HG03064 (cell line): ENCODE data around the gene SCPEP1.
"Not testable (repeated sequence)": the region's sequence is repeated elsewhere in the genome, so short reads cannot be mapped to it uniquely, and the experiment has no call there.

Source experiments
- ATAC-seq: cut with Tn5 transposase; IDR thresholded peaks from one replicate; pipeline ENCODE4 v1.9.1; 2021; ENCODE audit warnings: low read depth; ENCODE audit not compliant: unreplicated experiment

Gene SCPEP1

GRCh38 chr17:56965241-56965640 is 12.7 kb upstream of the SCPEP1 start:
- ATAC-seq: not testable (repeated sequence)

- not testable (repeated sequence) for ATAC-seq
These were observed 12.2 kb upstream of the SCPEP1 start for GRCh38 chr17:56965681-56966080.

GRCh38 chr17:56966338-56966737 is 11.6 kb upstream of the SCPEP1 start:
- no peak for ATAC-seq

- ATAC-seq: no peak
These were observed 7.0 kb upstream of the SCPEP1 start for GRCh38 chr17:56970974-56971373.

- ATAC-seq: no peak
These were observed 5.7 kb upstream of the SCPEP1 start for GRCh38 chr17:56972111-56972730.

GRCh38 chr17:56973520-56973919 is 4.4 kb upstream of the SCPEP1 start:
- no peak for ATAC-seq

- ATAC-seq: no peak
These were observed 3.9 kb upstream of the SCPEP1 start for GRCh38 chr17:56974055-56974454.

GRCh38 chr17:56975656-56976055 is 2.3 kb upstream of the SCPEP1 start:
- no peak for ATAC-seq

- ATAC-seq: no peak
These were observed 856 bp upstream of the SCPEP1 start for GRCh38 chr17:56976941-56977608.

GRCh38 chr17:56978441-56979090 is 635 bp downstream of the SCPEP1 start:
- no peak for ATAC-seq

GRCh38 chr17:56979091-56979480 is 1.2 kb downstream of the SCPEP1 start:
- ATAC-seq: no peak

GRCh38 chr17:56980526-56980925 is 2.6 kb downstream of the SCPEP1 start:
- ATAC-seq: not testable (repeated sequence)

- ATAC-seq: no peak
These were observed 4.4 kb downstream of the SCPEP1 start for GRCh38 chr17:56982312-56982711.

GRCh38 chr17:56983366-56983765 is 5.4 kb downstream of the SCPEP1 start:
- ATAC-seq: no peak

- ATAC-seq: no peak
These were observed 7.6 kb downstream of the SCPEP1 start for GRCh38 chr17:56985371-56986162.

- ATAC-seq: no peak
These were observed 9.4 kb downstream of the SCPEP1 start for GRCh38 chr17:56987283-56987834.

- no peak for ATAC-seq
These were observed 11.1 kb downstream of the SCPEP1 start for GRCh38 chr17:56988901-56989572.

GRCh38 chr17:56992364-56992763 is 14.4 kb downstream of the SCPEP1 start:
- no peak for ATAC-seq

GRCh38 chr17:56994009-56994792 is 16.3 kb downstream of the SCPEP1 start:
- ATAC-seq: no peak
